Fibroblast of skin of right biceps (primary cell): Measurements from ENCODE around the gene RERE.

Source experiments
- DNase-seq: peaks from one replicate; pipeline ENCODE4 v3.0.0-alpha.2; 2013

RERE gene

GRCh38 chr1:8563944-8564537 is 253.4 kb downstream of the RERE start:
- DNase-seq = no peak

GRCh38 chr1:8562881-8563865 is 254.3 kb downstream of the RERE start:
- peak; percentile 55 for DNase-seq

DNA sequence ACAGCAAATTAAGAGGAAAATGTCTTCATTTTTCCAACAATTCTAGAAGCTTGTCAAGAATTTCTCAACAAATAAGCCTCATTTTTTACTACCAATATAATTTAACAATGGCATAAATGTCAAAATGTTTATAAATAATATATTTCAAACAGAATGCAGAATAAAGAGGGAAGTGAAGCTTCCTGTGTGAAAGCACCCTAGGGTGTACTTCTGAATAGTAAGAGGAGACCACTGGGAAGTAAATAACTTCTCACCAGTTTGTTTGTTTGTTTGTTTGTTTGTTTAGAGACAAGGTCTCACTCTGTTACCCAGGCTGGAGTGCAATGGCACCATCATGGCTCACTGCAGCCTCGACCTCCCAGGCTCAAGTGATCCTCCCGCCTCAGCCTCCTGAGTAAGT is 255.2 kb downstream of the RERE start:
- no peak for DNase-seq

GRCh38 chr1:8560611-8561544 is 256.6 kb downstream of the RERE start:
- peak; percentile 46 for DNase-seq

DNA sequence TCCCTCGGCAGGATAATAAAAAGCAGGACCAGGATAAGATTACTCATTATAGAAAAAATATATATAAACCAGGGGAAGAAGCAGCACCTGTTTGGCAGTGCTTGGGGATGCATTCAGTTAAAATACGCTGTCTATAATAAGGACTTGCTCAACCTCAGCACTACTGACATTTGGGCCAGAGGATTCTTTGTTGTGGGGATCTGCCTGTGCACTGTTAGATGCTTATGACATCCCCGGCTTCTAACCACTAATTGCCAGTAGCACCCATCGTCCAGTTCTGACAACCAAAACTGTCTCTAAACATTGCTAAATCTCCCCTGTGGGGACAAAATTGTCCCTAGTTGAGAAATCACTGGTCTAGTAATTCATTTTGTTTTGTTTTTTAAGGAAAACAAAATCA is 257.4 kb downstream of the RERE start:
- no peak for DNase-seq

DNA sequence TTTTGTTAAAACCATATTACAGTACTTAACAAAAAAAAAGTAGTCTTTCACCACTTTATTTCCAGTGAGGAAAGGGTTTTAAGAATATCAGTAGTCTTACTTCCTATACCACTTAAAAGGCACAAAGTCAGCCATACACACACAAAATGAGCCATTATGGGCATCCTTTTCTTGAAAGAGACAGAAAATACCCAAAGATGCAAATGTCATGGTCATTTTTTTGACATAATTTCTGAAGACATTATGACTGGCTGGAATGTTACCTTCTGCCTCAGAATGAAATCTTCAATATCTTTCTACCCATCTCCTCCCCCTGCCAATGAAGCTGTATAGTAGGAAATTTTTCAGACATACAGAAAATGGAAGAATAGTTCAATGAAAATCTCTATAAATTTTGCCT is 261.9 kb downstream of the RERE start:
- no peak for DNase-seq

- DNase-seq = peak; percentile 23
Observed at GRCh38 chr1:8554956-8555534, 262.4 kb downstream of the RERE start.

DNA sequence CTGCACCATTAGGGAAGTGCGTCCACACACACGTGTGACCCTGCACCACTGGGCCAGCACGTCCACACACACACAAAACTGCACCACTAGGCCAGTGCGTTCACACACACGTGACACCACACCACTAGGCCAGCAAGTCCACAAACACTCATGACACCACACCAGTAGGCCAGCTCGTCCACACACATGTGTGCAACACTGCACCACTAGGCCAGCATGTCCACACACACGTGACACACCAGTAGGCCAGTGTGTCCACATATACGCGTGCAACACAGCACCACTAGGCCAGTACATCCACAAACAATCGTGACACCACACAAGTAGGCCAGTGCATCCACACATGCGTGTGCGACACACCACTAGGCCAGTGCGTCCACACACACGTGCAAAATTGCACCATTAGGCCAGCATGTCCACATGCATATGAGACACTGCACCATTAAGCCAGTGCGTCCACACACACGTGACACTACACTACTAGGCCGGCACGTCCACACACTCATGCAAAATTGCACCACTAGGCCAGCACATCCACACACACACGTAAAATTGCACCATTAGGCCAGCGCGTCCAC is 264.5 kb downstream of the RERE start:
- no peak for DNase-seq

DNA sequence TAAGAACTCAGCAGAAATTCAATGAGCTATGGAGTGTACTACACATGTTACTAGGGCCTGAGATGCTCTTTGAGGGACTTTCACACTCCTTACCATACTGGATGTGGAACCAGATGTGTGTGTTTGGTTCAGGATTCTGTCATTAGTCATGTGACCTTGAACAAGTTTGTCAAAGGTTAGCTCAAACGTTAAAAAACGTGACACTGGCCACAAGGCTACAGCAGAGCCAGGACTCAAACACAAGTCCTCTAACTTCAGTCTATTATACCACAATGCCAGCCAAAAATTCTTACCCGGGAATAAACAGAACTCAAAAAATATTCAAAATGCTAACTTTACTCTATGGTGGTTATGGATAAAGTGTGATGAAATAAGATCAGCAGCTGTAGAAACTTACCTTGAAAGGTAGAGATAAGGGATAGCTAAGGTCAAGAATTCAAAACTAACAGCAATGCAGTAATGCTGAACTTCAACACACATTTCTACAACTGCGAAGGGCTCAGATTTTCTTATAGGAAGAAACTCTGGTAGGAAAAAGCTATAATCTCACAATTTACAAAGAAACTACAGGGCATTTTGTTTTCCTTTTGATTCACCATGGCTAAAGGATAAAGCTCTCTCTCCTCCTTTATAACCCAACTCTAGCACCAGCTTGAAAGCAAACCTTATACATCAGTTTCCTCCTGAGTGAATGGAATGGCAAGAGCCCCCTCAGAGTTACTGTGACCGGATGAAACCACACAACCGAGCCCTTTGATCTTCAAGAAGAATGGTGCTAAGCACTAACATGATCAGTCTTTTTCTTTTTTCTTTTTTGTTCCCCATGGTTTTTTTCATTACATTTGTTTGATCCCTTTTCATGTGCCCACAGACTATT is 265.6 kb downstream of the RERE start:
- no peak for DNase-seq

DNA sequence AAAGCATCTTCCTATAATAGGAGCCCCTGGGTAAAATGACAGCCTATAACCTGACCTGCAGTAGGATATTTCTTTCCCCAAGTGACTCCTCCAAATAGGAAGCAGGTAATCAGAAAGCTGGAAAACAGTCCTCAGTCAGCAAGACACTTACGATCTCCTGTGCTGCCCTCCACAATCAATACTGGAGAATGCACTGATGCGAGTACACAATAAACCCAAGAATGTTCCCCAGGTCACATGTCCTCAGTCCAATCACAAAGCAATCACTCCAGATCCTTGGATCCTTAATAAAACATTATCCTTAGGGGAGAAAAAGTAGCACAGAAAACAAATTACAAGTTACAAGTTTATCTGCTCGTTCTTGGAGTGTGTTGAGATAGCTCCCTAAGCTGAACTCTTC is 266.4 kb downstream of the RERE start:
- no peak for DNase-seq

DNA sequence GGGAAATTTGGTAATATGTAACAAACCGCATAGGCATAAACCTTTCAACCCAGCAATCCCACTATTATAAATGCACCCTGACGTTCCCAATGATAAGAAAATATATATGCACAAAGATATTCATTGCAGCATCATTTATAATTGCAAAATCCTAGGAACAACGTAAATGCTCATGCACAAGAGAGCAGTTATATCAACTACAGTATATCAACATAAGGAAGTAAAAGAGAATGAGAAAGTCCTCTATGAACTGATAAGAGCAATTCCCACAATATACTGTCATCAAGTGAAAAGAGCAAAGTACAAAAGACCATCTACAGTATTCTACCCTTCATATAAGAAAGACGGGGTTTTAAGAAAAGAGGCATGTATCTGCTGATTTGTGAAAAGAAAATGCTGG is 269.6 kb downstream of the RERE start:
- DNase-seq = no peak

DNA sequence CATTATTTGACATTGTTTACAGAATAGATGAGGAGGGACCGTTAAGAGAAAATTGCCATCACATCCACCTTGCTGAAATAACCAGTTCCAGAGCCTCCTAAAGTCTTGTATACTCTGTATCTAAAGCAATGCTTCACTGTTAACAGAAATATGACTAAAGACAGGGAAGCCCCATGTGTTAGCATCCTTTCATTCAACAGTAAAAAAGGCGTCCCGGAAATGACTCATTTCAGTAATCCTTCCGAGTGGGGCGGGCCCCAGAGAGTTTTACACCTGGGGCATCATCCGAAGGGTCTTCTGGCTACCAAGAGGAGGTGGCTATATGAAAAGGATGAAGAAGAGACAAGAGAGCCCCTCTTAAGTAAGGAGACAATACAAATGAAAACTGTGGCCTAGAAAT is 272.4 kb downstream of the RERE start:
- no peak for DNase-seq

- no peak for DNase-seq
Observed at GRCh38 chr1:8544644-8545043, 272.8 kb downstream of the RERE start.

- no peak for DNase-seq
Observed at GRCh38 chr1:8543965-8544364, 273.5 kb downstream of the RERE start.

GRCh38 chr1:8541961-8542521 is 275.4 kb downstream of the RERE start:
- peak; percentile 43 for DNase-seq

- DNase-seq = peak; percentile 27
Observed at GRCh38 chr1:8540971-8541370, 276.5 kb downstream of the RERE start.

DNA sequence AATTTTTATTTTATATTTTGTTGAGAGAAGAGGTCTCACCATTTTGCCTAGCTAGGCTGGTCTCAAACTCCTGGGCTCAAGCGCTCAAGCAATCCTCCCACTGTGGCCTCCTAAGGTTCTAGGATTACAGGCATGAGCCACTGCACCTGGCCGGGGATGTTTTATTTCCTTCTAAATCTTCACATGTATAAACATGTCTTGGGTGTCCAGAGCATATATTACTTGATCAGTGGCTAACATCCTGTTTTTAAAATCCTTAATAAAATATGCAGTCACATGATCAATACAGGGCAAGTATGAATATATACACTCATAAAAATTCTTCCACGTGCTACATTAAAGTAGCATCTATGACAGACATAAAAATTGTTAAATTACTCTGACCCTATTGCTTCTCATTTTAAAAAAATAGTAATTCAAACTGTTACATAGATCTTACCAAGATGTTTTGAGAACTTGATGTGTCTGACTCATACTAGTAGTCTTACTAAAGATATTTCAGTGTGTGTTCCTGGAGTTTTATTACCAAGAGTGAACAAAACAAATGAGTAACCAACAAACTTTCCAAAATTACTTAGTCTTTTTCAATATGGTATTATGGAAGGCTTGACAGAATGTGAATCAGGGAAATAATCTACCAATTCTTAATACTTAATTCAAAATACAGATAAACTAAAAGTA is 277.0 kb downstream of the RERE start:
- DNase-seq = peak; percentile 77

GRCh38 chr1:8539683-8540082 is 277.8 kb downstream of the RERE start:
- DNase-seq = no peak

- no peak for DNase-seq
Observed at GRCh38 chr1:8538502-8538901, 278.9 kb downstream of the RERE start.

- no peak for DNase-seq
Observed at GRCh38 chr1:8537991-8538390, 279.4 kb downstream of the RERE start.
